HG02943 (cell line): ENCODE data around the gene MAGEA4.

Experiments used
- ATAC-seq: cut with Tn5 transposase; IDR thresholded peaks from one replicate; pipeline ENCODE4 v1.9.1; 2021; ENCODE audit warnings: mild to moderate bottlenecking, low read depth, moderate library complexity; ENCODE audit not compliant: unreplicated experiment

MAGEA4 gene

DNA sequence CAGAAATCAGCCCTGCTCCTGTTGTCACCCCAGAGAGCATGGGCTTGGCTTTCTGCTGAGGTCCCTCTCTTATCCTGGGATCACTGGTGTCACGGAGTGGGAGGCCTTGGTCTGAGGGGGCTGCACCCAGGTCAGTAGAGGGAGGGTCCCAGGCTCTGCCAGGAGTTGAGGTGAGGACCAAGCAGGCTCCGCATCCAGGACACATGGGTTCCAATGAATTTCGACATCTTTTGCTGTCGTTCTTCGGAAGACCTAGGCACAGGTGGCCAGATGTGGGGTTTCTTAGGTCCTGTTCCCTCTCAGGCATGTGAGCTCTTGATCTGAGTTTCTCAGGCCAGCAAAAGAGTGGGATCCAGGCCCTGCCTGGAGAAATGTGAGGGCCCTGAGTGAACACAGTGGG lies 10.0 kb downstream of the MAGEA4 start:
- ATAC-seq = no peak

DNA sequence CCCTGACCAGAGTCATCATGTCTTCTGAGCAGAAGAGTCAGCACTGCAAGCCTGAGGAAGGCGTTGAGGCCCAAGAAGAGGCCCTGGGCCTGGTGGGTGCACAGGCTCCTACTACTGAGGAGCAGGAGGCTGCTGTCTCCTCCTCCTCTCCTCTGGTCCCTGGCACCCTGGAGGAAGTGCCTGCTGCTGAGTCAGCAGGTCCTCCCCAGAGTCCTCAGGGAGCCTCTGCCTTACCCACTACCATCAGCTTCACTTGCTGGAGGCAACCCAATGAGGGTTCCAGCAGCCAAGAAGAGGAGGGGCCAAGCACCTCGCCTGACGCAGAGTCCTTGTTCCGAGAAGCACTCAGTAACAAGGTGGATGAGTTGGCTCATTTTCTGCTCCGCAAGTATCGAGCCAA lies 11.0 kb downstream of the MAGEA4 start:
- ATAC-seq = no peak

GRCh38 chrX:151929126-151929525 lies 16.4 kb downstream of the MAGEA4 start:
- no peak for ATAC-seq

GRCh38 chrX:151935358-151935757 lies 22.7 kb downstream of the MAGEA4 start:
- no peak for ATAC-seq

- ATAC-seq = no peak
Measured at GRCh38 chrX:151938172-151938571, 25.5 kb downstream of the MAGEA4 start.

GRCh38 chrX:151954730-151955129 lies 42.0 kb downstream of the MAGEA4 start:
- no peak for ATAC-seq

GRCh38 chrX:151958101-151958500 lies 45.4 kb downstream of the MAGEA4 start:
- ATAC-seq = no peak

- ATAC-seq = no peak
Measured at GRCh38 chrX:151962034-151962433, 49.3 kb downstream of the MAGEA4 start.

GRCh38 chrX:151966236-151966635 lies 53.5 kb downstream of the MAGEA4 start:
- ATAC-seq = no peak

GRCh38 chrX:151970027-151970426 lies 57.3 kb downstream of the MAGEA4 start:
- ATAC-seq = no peak

DNA sequence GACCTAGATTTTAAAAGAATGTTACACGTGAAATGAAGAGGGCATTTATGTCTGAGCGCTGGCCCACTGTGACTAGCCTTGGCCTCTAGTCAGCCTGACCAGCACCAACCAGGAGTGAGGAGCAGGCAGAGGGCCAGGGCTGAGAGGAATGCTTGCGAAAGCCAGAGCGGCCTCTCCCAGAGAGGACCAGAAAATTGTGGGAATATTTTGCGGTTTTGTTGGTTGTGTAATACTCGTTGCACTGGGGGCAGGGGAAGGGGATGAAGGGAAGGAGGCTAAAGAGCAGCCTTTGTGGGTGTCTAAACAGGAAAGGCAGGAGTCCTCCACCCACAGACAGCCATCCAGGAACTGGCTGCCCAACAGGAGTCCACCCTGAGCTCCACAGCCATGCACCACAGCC lies 58.0 kb downstream of the MAGEA4 start:
- ATAC-seq = no peak

GRCh38 chrX:151973060-151973661 lies 60.5 kb downstream of the MAGEA4 start:
- ATAC-seq = no peak

DNA sequence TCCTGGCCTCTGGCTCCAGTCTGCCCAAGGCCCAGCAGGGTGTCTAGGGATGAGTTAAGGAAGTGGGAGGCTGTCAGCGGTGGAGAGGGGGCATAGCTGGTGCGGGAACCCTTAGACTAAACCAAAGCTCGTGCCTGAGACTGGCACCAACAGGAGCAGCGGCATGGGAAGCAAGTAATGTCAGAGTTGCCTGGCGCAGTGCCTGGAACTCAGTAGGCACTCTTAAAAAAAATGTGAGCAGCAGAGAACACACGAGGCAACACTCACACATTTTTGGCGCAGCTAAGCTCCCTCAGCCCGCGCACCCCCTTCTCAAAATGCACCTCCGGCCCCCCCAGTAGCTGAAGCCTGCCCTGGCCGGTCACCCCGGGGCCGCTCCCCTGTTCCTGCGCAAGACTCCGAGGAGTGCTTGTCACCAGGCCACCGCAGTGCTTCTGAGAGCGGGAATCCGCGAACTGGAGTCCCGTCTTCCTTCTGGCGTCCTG lies 61.2 kb downstream of the MAGEA4 start:
- no peak for ATAC-seq
